Gastrocnemius medialis (tissue), 4 donors: ENCODE data around the gene DENND4B. TPM values are rescaled to one million over a fixed set of nuclear protein-coding genes. Genes with fewer than 3 reads are reported as not detected.

Experiments used
- ATAC-seq, 2 donors: fragments of 150-250 bp; one replicate each; pipeline ENCODE4 v1.9.1; 2016
- DNase-seq, 2 donors: peaks; one replicate each; pipeline ENCODE4 v3.0.0-alpha.2; 2019
- H3K27ac ChIP-seq, 4 donors: fragments of 200-600 bp; sonication (generic); 1 replicate in 1 of 4; 2 replicates in 3 of 4; pipeline ENCODE4 v1.5.1; 2016 to 2018; ENCODE audit warnings: mild to moderate bottlenecking in 2 of 4, moderate library complexity in 1 of 4
- H3K27me3 ChIP-seq, 3 donors: fragments of 200-600 bp; sonication (generic) in 2 of 3; 1 replicate in 1 of 3; 2 replicates in 2 of 3; pipeline versions ENCODE4 v1.5.1 to v1.6.0; 2016 to 2019; ENCODE audit warnings: mild to moderate bottlenecking in 1 of 3, moderate library complexity in 1 of 3
- H3K36me3 ChIP-seq, 2 donors: fragments of 200-600 bp; sonication (generic) in 1 of 2; one replicate each; pipeline ENCODE4 v1.5.1; 2017 to 2018
- H3K4me1 ChIP-seq, 2 donors: fragments of 200-600 bp; sonication (generic) in 1 of 2; one replicate each; pipeline ENCODE4 v1.5.1; 2016 to 2017; ENCODE audit warnings: mild to moderate bottlenecking in 2 of 2
- H3K4me3 ChIP-seq, 4 donors: fragments of 200-600 bp; sonication (generic) in 3 of 4; 1 replicate in 1 of 4; 2 replicates in 3 of 4; pipeline ENCODE4 v1.5.1; 2016 to 2019; ENCODE audit warnings: mild to moderate bottlenecking in 2 of 4
- H3K9me3 ChIP-seq, 3 donors: fragments of 200-600 bp; sonication (generic) in 2 of 3; 1 replicate in 1 of 3; 2 replicates in 2 of 3; pipeline ENCODE4 v1.5.1; 2016 to 2019
- CTCF ChIP-seq, 5 experiments: fragments of 450-650 bp in 3 of 5; fragments of 200-600 bp in 2 of 5; sonication (generic) in 2 of 5; IDR thresholded peaks in 4 of 5; conservative IDR thresholded peaks in 1 of 5; 1 replicate in 4 of 5; 2 replicates in 1 of 5; pipeline ENCODE4 v1.5.1; 2016 to 2019; ENCODE audit warnings: antibody characterized with exemption in 5 of 5, mild to moderate bottlenecking in 3 of 5, moderate library complexity in 3 of 5
- POLR2A ChIP-seq, 2 donors: fragments of 450-650 bp; IDR thresholded peaks; one replicate each; pipeline ENCODE4 v1.6.1; 2017; ENCODE audit warnings: antibody characterized with exemption in 2 of 2, mild to moderate bottlenecking in 2 of 2, moderate library complexity in 2 of 2
- in situ Hi-C, 4 donors: fragments of 200-750 bp; cut with MboI; loops; one replicate each; pipeline versions ENCODE4 v1.15.0 to v1.8.0; 2017; ENCODE audit warnings: low sequenced_read_pairs in 4 of 4
- intact Hi-C: fragments of 100-400 bp; cut with DNase I; formaldehyde crosslinking; loops from one replicate; pipeline ENCODE4 v1.15.1; 2023; ENCODE audit warnings: low total_unique reads
- total RNA-seq, 4 donors: library from RNA; depleted of rRNA; stranded (reverse); fragments of >200 nt; gene quantifications; one replicate each; pipeline versions ENCODE4 v1.1.0 to v1.2.3, GENCODE V29; 2016

DENND4B gene
- total RNA-seq, 4 donors from 2014 or later, result 38.0 to 45.8 (median 40.1) TPM

- no peak for ATAC-seq
- no peaks in the 10 kb centered on the region for H3K27me3 ChIP-seq
- H3K27ac ChIP-seq, result no peak overlapping the region
- DNase-seq, result peak in 1 of 2 donors; percentile 10
- H3K36me3 ChIP-seq, result peaks cover 4 to 78% of the 10 kb centered on the region in 2 donors
- H3K9me3 ChIP-seq, result no peaks in the 10 kb centered on the region
- TF ChIP-seq CTCF (IDR thresholded peaks at IDR 0.05 in 4 of 5, conservative IDR thresholded peaks at IDR 0.05 in 1 of 5), result no peak
- TF ChIP-seq POLR2A (IDR thresholded peaks at IDR 0.05), result no peak
- intact Hi-C loops (no loop called here), in situ Hi-C loops (no loop called here)
- no peaks in the 10 kb centered on the region for H3K4me1 ChIP-seq
- H3K4me3 ChIP-seq, result no peak overlapping the region
Observed at GRCh38 chr1:153932156-153933131, 14.1 kb downstream of the DENND4B start.

- H3K9me3 ChIP-seq, result no peaks in the 10 kb centered on the region
- peak in 1 of 2 donors; percentile 7 for DNase-seq
- no peak overlapping the region for H3K4me3 ChIP-seq
- peaks cover 0 to 56% of the 10 kb centered on the region in 2 donors for H3K36me3 ChIP-seq
- intact Hi-C loops (no loop called here), in situ Hi-C loops (loop anchor here in 1 of 4 donors (10.0 kb wide), 1 partner anchor 55 kb away; the partner anchor contains the start of gene RAB13)
- no peak overlapping the region for H3K27ac ChIP-seq
- ATAC-seq, result no peak
- H3K27me3 ChIP-seq, result no peaks in the 10 kb centered on the region
- TF ChIP-seq POLR2A (IDR thresholded peaks at IDR 0.05) (no peak), CTCF (IDR thresholded peaks at IDR 0.05 in 4 of 5, conservative IDR thresholded peaks at IDR 0.05 in 1 of 5) (no peak)
- H3K4me1 ChIP-seq, result no peaks in the 10 kb centered on the region
Observed at GRCh38 chr1:153929981-153930948, 16.3 kb downstream of the DENND4B start.

- Histone ChIP-seq H3K27ac (peak overlapping the region in 1 of 4 donors; percentile 48), H3K9me3 (no peaks in the 10 kb centered on the region), H3K36me3 (peaks cover 0 to 48% of the 10 kb centered on the region in 2 donors), H3K27me3 (no peaks in the 10 kb centered on the region), H3K4me1 (no peaks in the 10 kb centered on the region), H3K4me3 (no peak overlapping the region)
- ATAC-seq (no peak), DNase-seq (peak in 1 of 2 donors; percentile 2)
- TF ChIP-seq POLR2A (IDR thresholded peaks at IDR 0.05) (no peak), CTCF (IDR thresholded peaks at IDR 0.05 in 4 of 5, conservative IDR thresholded peaks at IDR 0.05 in 1 of 5) (no peak)
- intact Hi-C loops, result no loop called here
- in situ Hi-C loops, result loop anchor here in 1 of 4 donors (10.0 kb wide), 1 partner anchor 55 kb away; the partner anchor contains the start of gene RAB13
Observed at GRCh38 chr1:153929426-153929825, 17.1 kb downstream of the DENND4B start.

GRCh38 chr1:153928791-153929341 lies 17.7 kb downstream of the DENND4B start:
- Histone ChIP-seq H3K27me3 (no peaks in the 10 kb centered on the region), H3K36me3 (peaks cover 0 to 42% of the 10 kb centered on the region in 2 donors), H3K4me1 (peaks cover 2 to 4% of the 10 kb centered on the region in 2 donors), H3K27ac (peak overlapping the region in 1 of 4 donors; percentile 48), H3K4me3 (no peak overlapping the region), H3K9me3 (no peaks in the 10 kb centered on the region)
- TF ChIP-seq CTCF (IDR thresholded peaks at IDR 0.05 in 4 of 5, conservative IDR thresholded peaks at IDR 0.05 in 1 of 5) (no peak), POLR2A (IDR thresholded peaks at IDR 0.05) (no peak)
- ATAC-seq, result no peak
- DNase-seq, result peak in 1 of 2 donors; percentile 9
- intact Hi-C loops, result no loop called here
- in situ Hi-C loops, result loop anchor here in 1 of 4 donors (10.0 kb wide), 1 partner anchor 56 kb away; the partner anchor contains the start of gene RAB13
